ENCODE measurements around the gene ZNF516.

ZNF516 gene

GRCh38 chr18:76412818-76413565 is 82.0 kb downstream of the ZNF516 start:
- DNase-seq: no peak

- DNase-seq: no peak
Observed at GRCh38 chr18:76412010-76412817, 82.8 kb downstream of the ZNF516 start.

- no peak for DNase-seq
Observed at GRCh38 chr18:76410660-76411417, 84.2 kb downstream of the ZNF516 start.

- DNase-seq: no peak
Observed at GRCh38 chr18:76410033-76410432, 85.0 kb downstream of the ZNF516 start.

GRCh38 chr18:76408480-76409067 is 86.5 kb downstream of the ZNF516 start:
- no peak for DNase-seq

- DNase-seq: no peak
Observed at GRCh38 chr18:76407681-76408080, 87.4 kb downstream of the ZNF516 start.

- no peak for DNase-seq
Observed at GRCh38 chr18:76406791-76407190, 88.3 kb downstream of the ZNF516 start.

- DNase-seq: no peak
Observed at GRCh38 chr18:76405681-76406356, 89.2 kb downstream of the ZNF516 start.

- DNase-seq: no peak
Observed at GRCh38 chr18:76405280-76405679, 89.8 kb downstream of the ZNF516 start.

- DNase-seq: no peak
Observed at GRCh38 chr18:76404345-76404831, 90.7 kb downstream of the ZNF516 start.

GRCh38 chr18:76402026-76402990 is 92.7 kb downstream of the ZNF516 start:
- no peak for DNase-seq

- DNase-seq: no peak
Observed at GRCh38 chr18:76401498-76401897, 93.5 kb downstream of the ZNF516 start.

GRCh38 chr18:76399613-76400391 is 95.2 kb downstream of the ZNF516 start:
- no peak for DNase-seq

GRCh38 chr18:76398896-76399612 is 96.0 kb downstream of the ZNF516 start:
- DNase-seq: peak in 1 of 2 experiments; percentile 48

- DNase-seq: no peak
Observed at GRCh38 chr18:76398295-76398694, 96.7 kb downstream of the ZNF516 start.

- DNase-seq: no peak
Observed at GRCh38 chr18:76397631-76398030, 97.4 kb downstream of the ZNF516 start.

GRCh38 chr18:76396792-76397191 is 98.2 kb downstream of the ZNF516 start:
- DNase-seq: no peak

- DNase-seq: no peak
Observed at GRCh38 chr18:76395609-76396008, 99.4 kb downstream of the ZNF516 start.

- no peak for DNase-seq
Observed at GRCh38 chr18:76394780-76395476, 100.1 kb downstream of the ZNF516 start.
